Nephron (organoid): ENCODE results near the gene IGDCC3.

Experiments
- H3K27ac Mint-ChIP-seq, 3 experiments: 2 replicates each; pipeline ENCODE4 v1.8.0; 2020; ENCODE audit warnings: mixed read lengths in 3 of 3, mild to moderate bottlenecking in 2 of 3, moderate library complexity in 1 of 3
- H3K27me3 Mint-ChIP-seq: 2 replicates; pipeline ENCODE4 v1.8.0; 2021; ENCODE audit warnings: low read depth, mild to moderate bottlenecking, moderate library complexity, mixed read lengths
- H3K36me3 Mint-ChIP-seq: 2 replicates; pipeline ENCODE4 v1.8.0; 2020; ENCODE audit warnings: low read depth, mixed read lengths
- H3K4me1 Mint-ChIP-seq: 2 replicates; pipeline ENCODE4 v1.8.0; 2020; ENCODE audit warnings: mixed read lengths
- H3K4me3 Mint-ChIP-seq, 3 experiments: 2 replicates each; pipeline ENCODE4 v1.8.0; 2020; ENCODE audit warnings: mild to moderate bottlenecking in 3 of 3, mixed read lengths in 3 of 3, moderate library complexity in 2 of 3
- H3K9me3 Mint-ChIP-seq: 2 replicates; pipeline ENCODE4 v1.8.0; 2020; ENCODE audit warnings: mixed read lengths
- CTCF ChIP-seq, 3 experiments: fragments of 200-600 bp; sonication (generic); IDR thresholded peaks; one replicate each; pipeline ENCODE4 v1.5.0; 2021; ENCODE audit warnings: antibody characterized with exemption in 3 of 3; ENCODE audit not compliant: unreplicated experiment in 3 of 3

IGDCC3 gene

GRCh38 chr15:65307978-65308377 is 69.8 kb downstream of the IGDCC3 start:
- no peak for TF ChIP-seq CTCF (IDR thresholded peaks at IDR 0.05; ENCODE audit: unreplicated experiment in 3 of 3)
- H3K27me3 Mint-ChIP-seq = peaks cover 6% of the 10 kb centered on the region
- peaks cover 46% of the 10 kb centered on the region for H3K4me1 Mint-ChIP-seq
- no peaks in the 10 kb centered on the region for H3K9me3 Mint-ChIP-seq
- no peak overlapping the region for H3K4me3 Mint-ChIP-seq
- H3K36me3 Mint-ChIP-seq = no peaks in the 10 kb centered on the region
- H3K27ac Mint-ChIP-seq = no peak overlapping the region

- H3K36me3 Mint-ChIP-seq = no peaks in the 10 kb centered on the region
- H3K4me3 Mint-ChIP-seq = no peak overlapping the region
- peak overlapping the region; percentile 26 to 84 (median 79) for H3K27ac Mint-ChIP-seq
- peaks cover 40% of the 10 kb centered on the region for H3K4me1 Mint-ChIP-seq
- TF ChIP-seq CTCF (IDR thresholded peaks at IDR 0.05; ENCODE audit: unreplicated experiment in 3 of 3) = no peak
- H3K9me3 Mint-ChIP-seq = no peaks in the 10 kb centered on the region
- no peaks in the 10 kb centered on the region for H3K27me3 Mint-ChIP-seq
Measured at GRCh38 chr15:65306551-65306950, 71.3 kb downstream of the IGDCC3 start.

DNA sequence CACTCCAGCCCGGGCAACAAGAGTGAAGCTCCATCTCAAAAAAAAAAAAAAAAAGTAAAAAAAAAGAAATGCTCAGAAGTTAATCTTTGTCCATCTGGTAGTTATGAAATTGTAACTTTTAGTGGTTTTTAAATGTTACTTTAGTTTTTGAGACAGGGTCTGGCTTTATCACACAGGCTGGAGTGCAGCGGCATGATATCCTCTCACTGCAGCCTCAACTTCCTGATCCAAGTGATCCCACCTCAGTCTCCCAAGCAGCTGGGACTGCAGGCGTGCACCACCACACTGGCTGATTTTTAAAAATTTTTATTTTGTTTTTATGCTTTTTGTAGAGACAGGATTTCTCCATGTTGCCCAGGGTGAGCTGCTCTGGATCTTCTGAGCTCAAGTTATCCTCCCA is 72.0 kb downstream of the IGDCC3 start:
- Mint-ChIP-seq H3K27ac (peak overlapping the region in 2 of 3 experiments; percentile 26 to 84), H3K4me3 (no peak overlapping the region), H3K27me3 (no peaks in the 10 kb centered on the region), H3K36me3 (no peaks in the 10 kb centered on the region), H3K4me1 (peaks cover 40% of the 10 kb centered on the region), H3K9me3 (no peaks in the 10 kb centered on the region)
- no peak for TF ChIP-seq CTCF (IDR thresholded peaks at IDR 0.05; ENCODE audit: unreplicated experiment in 3 of 3)

GRCh38 chr15:65305150-65305758 is 72.5 kb downstream of the IGDCC3 start:
- H3K4me3 Mint-ChIP-seq = peak overlapping the region; percentile 87 to 94 (median 90)
- no peaks in the 10 kb centered on the region for H3K36me3 Mint-ChIP-seq
- TF ChIP-seq CTCF (IDR thresholded peaks at IDR 0.05; ENCODE audit: unreplicated experiment in 3 of 3) = no peak
- peaks cover 43% of the 10 kb centered on the region for H3K4me1 Mint-ChIP-seq
- no peaks in the 10 kb centered on the region for H3K27me3 Mint-ChIP-seq
- no peaks in the 10 kb centered on the region for H3K9me3 Mint-ChIP-seq
- H3K27ac Mint-ChIP-seq = peak overlapping the region; percentile 100

- Mint-ChIP-seq H3K27me3 (no peaks in the 10 kb centered on the region), H3K9me3 (no peaks in the 10 kb centered on the region), H3K36me3 (no peaks in the 10 kb centered on the region), H3K4me1 (peaks cover 42% of the 10 kb centered on the region), H3K4me3 (peak within 1 kb of the TSS; percentile 87 to 94 (median 90)), H3K27ac (peak within 1 kb of the TSS; percentile 100)
- TF ChIP-seq CTCF (IDR thresholded peaks at IDR 0.05; ENCODE audit: unreplicated experiment in 3 of 3) = peak in 2 of 3 experiments; percentile 91 to 94
Measured at GRCh38 chr15:65304381-65305149, 73.2 kb downstream of the IGDCC3 start, which contains the start of gene RNU5B-1. Gene RNU5B-1 (plus strand): TSS chr15:65304677.
